HG03520 (cell line): Measurements from ENCODE around the gene ADSS1.

Experiments
- ATAC-seq: cut with Tn5 transposase; IDR thresholded peaks from one replicate; pipeline ENCODE4 v1.9.1; 2021; ENCODE audit warnings: mild to moderate bottlenecking, moderate library complexity; ENCODE audit not compliant: unreplicated experiment

The ADSS1 gene

GRCh38 chr14:104697892-104698583 is 26.0 kb upstream of the ADSS1 start:
- no peak for ATAC-seq

DNA sequence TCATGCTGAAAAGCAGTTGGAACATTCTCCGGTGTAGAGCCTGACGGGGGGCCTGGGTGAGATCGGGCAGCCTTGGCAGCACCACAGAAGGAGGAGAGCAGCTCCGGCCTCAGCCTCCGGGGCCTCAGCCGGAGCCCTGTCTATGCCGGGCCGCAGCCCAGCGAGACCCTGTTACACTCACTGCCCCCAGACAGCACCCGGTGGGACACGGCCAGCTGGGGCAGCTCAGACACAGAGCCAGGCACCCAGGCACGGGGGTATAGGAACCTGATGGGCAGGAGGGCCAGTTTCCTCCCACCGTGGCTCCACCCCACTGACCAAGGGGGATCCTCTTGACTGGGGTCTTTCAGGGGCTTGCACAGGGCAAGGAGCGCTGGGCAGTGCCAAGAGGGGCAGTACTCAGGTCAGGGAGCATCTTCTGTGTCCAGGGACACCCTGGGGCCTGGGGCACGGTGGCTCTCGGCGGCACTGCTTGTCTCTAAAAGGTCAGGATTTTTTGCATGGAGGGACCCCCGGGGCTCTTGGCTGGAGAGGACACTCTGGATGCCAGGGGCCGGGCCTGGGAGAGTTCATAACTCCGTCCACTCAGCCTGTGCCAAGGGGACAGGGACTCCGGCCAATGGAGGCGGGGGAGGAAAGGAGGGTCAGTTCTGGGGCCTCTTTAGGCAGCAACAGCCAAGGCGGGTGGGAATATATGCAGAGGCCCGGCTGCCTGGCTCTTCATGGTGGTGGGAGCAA is 25.2 kb upstream of the ADSS1 start:
- no peak for ATAC-seq

DNA sequence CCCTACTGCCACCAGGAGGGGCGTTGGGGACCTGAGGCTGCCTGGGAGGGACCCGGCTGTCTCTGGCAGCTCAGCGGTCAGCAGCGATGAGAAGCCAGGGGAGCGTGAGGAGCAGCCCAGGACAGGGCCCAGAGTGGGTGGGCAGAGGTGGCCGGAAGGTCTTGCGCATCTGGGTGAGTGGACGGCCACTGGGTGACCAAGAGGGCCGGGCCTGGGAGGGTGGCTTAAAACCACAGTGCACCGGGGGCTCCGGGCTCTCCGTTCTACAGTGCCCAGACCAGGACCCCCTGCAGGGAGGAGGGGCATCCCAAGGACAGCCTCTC is 24.6 kb upstream of the ADSS1 start:
- no peak for ATAC-seq

GRCh38 chr14:104700225-104700651 is 23.8 kb upstream of the ADSS1 start:
- ATAC-seq, result no peak

- no peak for ATAC-seq
Measured at GRCh38 chr14:104700747-104701217, 23.2 kb upstream of the ADSS1 start.

DNA sequence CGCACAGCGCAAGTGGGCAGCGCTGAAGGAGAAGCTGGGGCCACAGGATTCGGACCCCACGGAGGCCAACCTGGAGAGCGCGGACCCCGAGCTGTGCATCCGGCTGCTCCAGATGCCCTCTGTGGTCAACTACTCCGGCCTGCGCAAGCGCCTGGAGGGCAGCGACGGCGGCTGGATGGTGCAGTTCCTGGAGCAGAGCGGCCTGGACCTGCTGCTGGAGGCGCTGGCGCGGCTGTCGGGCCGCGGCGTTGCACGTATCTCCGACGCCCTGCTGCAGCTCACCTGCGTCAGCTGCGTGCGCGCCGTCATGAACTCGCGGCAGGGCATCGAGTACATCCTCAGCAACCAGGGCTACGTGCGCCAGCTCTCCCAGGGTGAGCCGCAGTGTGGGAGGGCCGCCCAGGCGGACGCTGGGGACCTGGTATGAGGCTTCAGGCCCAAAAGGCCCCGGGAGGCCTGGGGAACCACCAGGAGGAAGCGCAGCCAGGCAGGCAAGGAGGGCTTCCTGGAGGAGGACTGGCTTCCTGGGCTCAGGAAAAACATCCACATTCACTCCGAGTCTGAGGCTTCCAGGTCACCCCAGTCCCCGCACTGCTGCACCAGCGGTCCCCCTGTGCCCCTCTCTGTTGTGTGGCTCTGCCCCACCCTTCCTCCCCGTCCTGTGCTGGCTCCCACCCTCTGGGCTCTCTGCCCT is 22.5 kb upstream of the ADSS1 start:
- no peak for ATAC-seq

DNA sequence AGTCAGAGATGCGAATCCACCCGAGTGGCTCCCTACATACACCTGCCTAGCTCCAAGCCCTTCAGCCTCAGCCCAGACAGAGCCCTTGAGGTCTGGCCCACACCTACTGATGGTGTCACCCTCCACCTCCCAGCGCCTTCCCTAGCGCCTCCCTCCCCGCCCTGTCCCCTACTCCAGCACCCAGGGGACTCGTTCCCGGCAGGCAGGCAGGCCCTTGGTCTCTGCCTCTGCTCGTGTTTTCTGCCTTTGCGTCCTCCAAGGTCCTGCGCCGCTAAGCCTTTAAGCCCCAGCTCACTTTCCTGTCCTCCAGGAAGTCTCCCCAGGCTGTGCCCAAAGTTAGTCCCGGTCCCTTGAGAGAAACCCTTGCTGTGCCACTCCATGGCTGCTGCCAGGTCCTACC is 21.9 kb upstream of the ADSS1 start:
- ATAC-seq, result no peak

DNA sequence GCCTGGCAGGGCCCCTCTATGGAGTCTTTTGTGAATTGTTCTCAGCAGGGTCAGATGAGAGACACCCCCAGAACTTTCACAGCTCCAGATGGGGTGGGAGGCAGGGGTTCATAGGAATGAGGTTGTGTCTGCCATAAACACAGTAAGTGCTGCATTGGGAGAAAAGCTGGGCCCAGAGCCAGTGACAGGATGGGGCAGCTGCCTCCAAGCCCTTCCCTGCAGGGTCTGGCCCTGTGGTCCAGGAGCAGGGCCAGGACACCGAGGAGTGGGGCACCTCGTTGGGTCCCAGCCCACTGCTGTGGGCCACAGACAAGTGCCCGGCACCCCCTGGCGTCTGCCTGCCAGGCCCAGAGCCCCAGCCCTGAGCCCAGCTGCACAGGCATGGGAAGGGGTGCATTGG is 21.4 kb upstream of the ADSS1 start:
- no peak for ATAC-seq

DNA sequence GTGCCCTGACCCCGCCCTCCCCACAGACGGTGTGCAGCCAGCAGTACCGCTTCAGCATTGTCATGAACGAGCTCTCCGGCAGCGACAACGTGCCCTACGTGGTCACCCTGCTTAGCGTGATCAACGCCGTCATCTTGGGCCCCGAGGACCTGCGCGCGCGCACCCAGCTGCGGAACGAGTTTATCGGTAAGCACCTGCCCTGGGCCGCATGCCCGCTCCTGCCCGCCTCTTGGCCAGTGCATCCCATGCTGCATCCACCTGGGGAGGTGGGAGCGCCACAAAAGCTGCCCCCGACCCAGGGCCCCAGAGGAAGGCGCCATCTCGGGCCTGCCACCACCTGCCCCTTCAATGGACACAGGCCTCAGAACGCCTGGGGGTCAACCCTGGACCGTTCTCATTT is 20.8 kb upstream of the ADSS1 start:
- no peak for ATAC-seq

- ATAC-seq, result no peak
Measured at GRCh38 chr14:104704252-104704651, 19.8 kb upstream of the ADSS1 start.

- ATAC-seq, result no peak
Measured at GRCh38 chr14:104705340-104706047, 18.5 kb upstream of the ADSS1 start.

DNA sequence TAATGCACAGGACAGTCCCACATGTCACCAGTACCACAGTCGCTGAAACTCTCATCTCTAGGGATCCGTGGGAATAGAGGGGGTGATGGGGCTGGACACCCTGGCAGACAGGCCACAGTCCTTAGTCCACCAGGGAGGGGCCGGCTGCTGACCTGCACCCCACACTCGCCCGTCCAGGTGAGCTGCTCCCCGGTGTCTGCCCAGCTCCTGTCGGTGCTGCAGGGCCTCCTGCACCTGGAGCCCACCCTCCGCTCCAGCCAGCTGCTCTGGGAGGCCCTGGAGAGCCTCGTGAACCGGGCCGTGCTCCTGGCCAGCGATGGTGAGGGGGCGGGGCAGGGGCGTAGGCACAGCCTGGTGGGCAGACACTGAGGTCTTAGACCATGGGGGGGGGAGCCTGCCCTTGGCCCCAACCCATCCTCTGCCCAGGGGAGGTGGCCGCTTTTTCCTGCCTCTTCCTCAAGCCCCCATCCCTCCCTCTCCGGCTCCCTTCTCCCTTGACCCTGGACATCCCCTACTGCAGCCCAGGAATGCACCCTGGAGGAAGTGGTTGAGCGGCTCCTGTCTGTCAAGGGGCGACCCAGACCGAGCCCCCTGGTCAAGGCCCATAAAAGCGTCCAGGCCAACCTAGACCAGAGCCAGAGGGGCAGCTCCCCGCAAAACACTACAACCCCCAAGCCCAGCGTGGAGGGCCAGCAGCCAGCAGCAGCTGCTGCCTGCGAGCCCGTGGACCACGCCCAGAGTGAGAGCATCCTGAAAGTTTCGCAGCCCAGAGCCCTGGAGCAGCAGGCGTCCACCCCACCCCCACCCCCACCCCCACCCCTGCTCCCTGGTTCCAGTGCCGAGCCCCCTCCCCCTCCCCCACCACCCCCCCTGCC is 17.1 kb upstream of the ADSS1 start:
- ATAC-seq, result no peak

- no peak for ATAC-seq
Measured at GRCh38 chr14:104707608-104708595, 16.1 kb upstream of the ADSS1 start.

DNA sequence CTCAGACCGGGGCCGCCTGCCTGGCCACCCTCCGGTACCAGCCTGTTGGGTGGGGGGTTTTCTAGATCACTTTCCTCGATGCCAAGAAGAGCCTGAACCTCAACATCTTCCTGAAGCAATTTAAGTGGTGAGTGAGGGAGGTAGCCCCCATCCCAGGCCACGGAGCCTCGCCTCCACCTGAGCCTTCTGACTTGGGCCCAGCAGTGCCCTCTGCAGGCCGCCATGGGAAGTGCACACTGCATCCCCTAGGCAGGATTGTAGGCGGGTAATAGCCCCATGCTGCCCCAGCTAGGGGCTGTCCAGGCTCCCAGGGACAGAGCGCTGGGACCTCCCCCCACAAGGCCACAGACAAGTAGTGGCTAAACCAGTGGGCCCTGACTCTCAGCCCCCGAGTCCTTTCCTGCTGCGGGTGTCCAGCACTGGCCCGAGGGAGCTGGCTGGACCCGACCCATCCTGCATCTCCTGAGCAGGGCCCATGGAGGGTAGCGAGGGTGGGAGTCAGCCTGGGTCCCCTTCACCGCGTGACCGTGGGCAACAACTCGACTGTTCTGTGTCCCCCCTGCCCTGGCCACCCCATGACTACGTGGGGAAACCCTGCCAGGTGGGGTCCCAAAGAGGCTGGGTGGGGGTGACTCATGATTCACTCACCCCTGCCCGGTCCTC is 15.3 kb upstream of the ADSS1 start:
- no peak for ATAC-seq

DNA sequence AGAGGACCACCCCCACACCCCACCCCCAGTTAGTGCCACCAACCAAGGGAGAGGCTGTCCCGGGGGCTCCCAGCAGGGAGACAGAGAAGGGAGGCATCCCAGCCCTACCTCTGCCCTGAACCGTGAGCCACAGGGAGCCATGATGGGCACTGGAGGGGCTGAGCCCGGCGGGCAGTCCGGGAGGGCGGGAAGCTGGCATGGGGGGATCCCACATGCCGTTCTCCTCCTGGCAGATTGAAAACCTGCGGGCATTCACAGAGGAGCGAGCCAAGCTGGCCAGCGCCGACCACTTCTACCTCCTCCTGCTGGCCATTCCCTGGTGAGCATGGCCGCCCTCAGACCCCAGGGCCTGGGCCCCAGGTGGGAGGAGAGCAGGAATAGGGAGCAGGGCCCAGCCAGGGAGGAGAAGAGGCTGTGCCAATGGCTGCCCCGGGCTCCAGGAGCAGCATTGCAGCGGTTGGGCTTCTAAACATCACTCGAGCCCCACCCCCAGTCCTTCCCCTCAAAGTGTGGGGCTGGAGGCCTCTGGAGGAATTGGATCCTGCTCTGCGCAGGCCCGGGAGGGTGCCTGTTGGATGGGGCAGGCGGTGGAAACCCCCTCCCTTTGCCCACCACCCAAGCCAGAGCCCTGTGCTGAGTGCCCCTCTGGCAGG is 14.5 kb upstream of the ADSS1 start:
- ATAC-seq, result no peak

DNA sequence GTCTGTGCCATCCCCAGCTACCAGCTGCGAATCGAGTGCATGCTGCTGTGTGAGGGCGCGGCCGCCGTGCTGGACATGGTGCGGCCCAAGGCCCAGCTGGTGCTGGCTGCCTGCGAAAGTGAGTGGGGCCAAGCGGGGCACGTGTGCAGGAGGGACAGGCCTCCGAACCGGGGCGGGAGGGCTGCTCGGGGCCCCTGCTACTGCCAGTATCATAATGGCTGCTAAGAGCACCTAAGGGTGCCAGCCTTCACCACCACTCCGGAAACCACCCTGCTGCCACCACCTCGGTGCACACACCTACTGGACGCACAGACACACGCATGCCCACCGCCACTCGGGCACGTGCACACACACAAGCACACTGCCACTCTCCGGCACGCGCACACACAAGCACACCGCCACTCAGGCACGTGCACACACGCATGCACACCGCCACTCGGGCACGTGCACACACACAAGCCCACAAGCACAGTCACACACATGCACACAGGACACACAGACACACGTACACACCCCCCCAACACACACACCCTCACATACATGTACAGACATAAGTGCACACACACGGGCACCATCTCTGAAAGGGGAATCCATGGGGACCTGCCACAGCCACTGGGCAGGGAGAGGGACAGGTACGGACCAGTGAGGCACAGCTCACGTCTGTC is 13.8 kb upstream of the ADSS1 start:
- ATAC-seq, result no peak

DNA sequence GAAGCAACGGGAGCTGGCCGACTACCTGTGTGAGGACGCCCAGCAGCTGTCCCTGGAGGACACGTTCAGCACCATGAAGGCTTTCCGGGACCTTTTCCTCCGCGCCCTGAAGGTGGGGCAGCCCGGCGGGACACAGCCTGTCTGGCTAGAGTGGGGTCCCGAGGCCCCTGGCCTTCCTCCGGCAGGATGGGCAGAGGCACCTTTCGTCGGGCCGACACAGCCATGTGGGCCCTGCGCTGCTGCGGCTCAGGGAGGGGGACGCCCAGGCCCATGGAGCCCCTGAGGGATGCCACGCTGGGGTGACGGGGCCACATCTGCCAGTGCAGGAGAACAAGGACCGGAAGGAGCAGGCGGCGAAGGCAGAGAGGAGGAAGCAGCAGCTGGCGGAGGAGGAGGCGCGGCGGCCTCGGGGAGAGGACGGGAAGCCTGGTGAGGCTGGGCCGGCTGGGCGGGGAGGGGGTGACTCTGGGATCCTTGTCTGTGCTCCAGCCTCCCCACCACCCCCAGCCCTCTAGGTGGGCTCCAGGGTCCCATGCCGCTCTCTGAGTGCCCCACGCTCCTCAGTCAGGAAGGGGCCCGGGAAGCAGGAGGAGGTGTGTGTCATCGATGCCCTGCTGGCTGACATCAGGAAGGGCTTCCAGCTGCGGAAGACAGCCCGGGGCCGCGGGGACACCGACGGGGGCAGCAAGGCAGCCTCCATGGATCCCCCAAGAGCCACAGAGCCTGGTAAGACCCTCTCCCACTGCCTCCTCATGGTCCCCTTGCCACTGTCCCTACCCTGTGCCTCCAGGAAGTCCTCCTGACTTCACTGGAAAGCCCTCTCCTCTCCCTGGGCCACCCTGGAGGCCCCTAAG is 10.9 kb upstream of the ADSS1 start:
- ATAC-seq, result no peak
